Neural cell (in vitro differentiated cells): ENCODE measurements around the gene NPW. TPM values are rescaled to one million over a fixed set of nuclear protein-coding genes. Genes with fewer than 3 reads are reported as not detected.

Experiments used
- H2AFZ ChIP-seq: fragments of 200-600, 300-800 bp; sonication (generic), shearing (Covaris generic); 2 replicates; pipeline ENCODE4 v1.6.0; 2014; ENCODE audit warnings: low read depth, mild to moderate bottlenecking, antibody characterized with exemption, low read length, moderate library complexity
- H3F3A ChIP-seq: fragments of 200-600 bp; shearing (Covaris generic); 2 replicates; pipeline ENCODE4 v1.6.1; 2016; ENCODE audit warnings: mild to moderate bottlenecking, moderate library complexity, mixed read lengths, antibody characterized with exemption, low read length; ENCODE audit not compliant: insufficient read depth, poor library complexity, severe bottlenecking
- H3K27ac ChIP-seq: fragments of 200-600, 300-800 bp; sonication (generic), shearing (Covaris generic); 2 replicates; pipeline ENCODE4 v1.5.1; 2014; ENCODE audit warnings: mild to moderate bottlenecking, low read length, moderate library complexity
- H3K27me3 ChIP-seq: fragments of 300-800, 200-600 bp; sonication (generic), shearing (Covaris generic); 2 replicates; pipeline ENCODE4 v1.6.0; 2014; ENCODE audit warnings: mild to moderate bottlenecking, low read depth, low read length, moderate library complexity; ENCODE audit not compliant: insufficient read depth
- H3K36me3 ChIP-seq: fragments of 300-800, 200-600 bp; sonication (generic), shearing (Covaris generic); 2 replicates; pipeline ENCODE4 v1.5.1; 2014; ENCODE audit warnings: mild to moderate bottlenecking, antibody characterized with exemption, low read length, moderate library complexity; ENCODE audit not compliant: insufficient read depth
- H3K4me2 ChIP-seq: fragments of 300-800, 200-600 bp; sonication (generic), shearing (Covaris generic); 2 replicates; pipeline ENCODE4 v1.6.0; 2014; ENCODE audit warnings: mild to moderate bottlenecking, low read length
- H3K4me3 ChIP-seq: fragments of 300-800, 200-600 bp; sonication (generic), shearing (Covaris generic); 2 replicates; pipeline ENCODE4 v1.5.1; 2014; ENCODE audit warnings: mild to moderate bottlenecking, low read length, moderate library complexity
- H3K79me2 ChIP-seq: fragments of 200-600 bp; shearing (Covaris generic); replicated peaks from 2 replicates; pipeline ENCODE4 v1.6.0; 2014; ENCODE audit warnings: mild to moderate bottlenecking, low read length, moderate library complexity; ENCODE audit not compliant: insufficient read depth
- H3K9ac ChIP-seq: fragments of 300-800, 200-600 bp; sonication (generic), shearing (Covaris generic); 2 replicates; pipeline ENCODE4 v1.6.1; 2016; ENCODE audit warnings: mild to moderate bottlenecking, low read length, mixed read lengths
- H3K9me2 ChIP-seq: fragments of 200-600 bp; shearing (Covaris generic); 2 replicates; pipeline ENCODE4 v1.6.1; 2016; ENCODE audit warnings: mild to moderate bottlenecking, low read length, mixed read lengths; ENCODE audit not compliant: insufficient read depth
- H3K9me3 ChIP-seq: fragments of 200-600, 300-800 bp; sonication (generic), shearing (Covaris generic); 2 replicates; pipeline ENCODE4 v1.6.1; 2016; ENCODE audit warnings: mild to moderate bottlenecking, mixed run types, low read length, moderate library complexity, mixed read lengths
- H4K20me1 ChIP-seq: fragments of 200-600 bp; shearing (Covaris generic); 2 replicates; pipeline ENCODE4 v1.6.1; 2016; ENCODE audit warnings: mild to moderate bottlenecking, mixed run types; ENCODE audit not compliant: insufficient read depth
- CTCF ChIP-seq: fragments of 450-650 bp; IDR thresholded peaks from 2 replicates; pipeline ENCODE4 v1.5.1; 2014; ENCODE audit warnings: antibody characterized with exemption, mild to moderate bottlenecking, moderate library complexity; ENCODE audit not compliant: poor library complexity, severe bottlenecking
- EP300 ChIP-seq: fragments of 450-650 bp; conservative IDR thresholded peaks from 2 replicates; pipeline ENCODE4 v1.6.1; 2014; ENCODE audit warnings: antibody characterized with exemption, mild to moderate bottlenecking, moderate library complexity; ENCODE audit not compliant: poor library complexity, severe bottlenecking
- EZH2 ChIP-seq: fragments of 200-600, 300-800 bp; shearing (Covaris generic), sonication (generic); IDR thresholded peaks from 2 replicates; pipeline ENCODE4 v1.6.1; 2014; ENCODE audit warnings: antibody characterized with exemption, low read length, borderline replicate concordance, mild to moderate bottlenecking; ENCODE audit not compliant: insufficient read depth, poor library complexity, severe bottlenecking
- MXI1 ChIP-seq: fragments of 450-650 bp; conservative IDR thresholded peaks from 2 replicates; pipeline ENCODE4 v1.6.1; 2014; ENCODE audit warnings: antibody characterized with exemption, mild to moderate bottlenecking; ENCODE audit not compliant: poor library complexity, severe bottlenecking
- POLR2AphosphoS5 ChIP-seq: IDR thresholded peaks from 2 replicates; pipeline ENCODE4 v1.6.1; 2012
- RAD21 ChIP-seq: fragments of 450-650 bp; conservative IDR thresholded peaks from 2 replicates; pipeline ENCODE4 v1.6.1; 2014; ENCODE audit warnings: antibody characterized with exemption, mild to moderate bottlenecking, moderate library complexity
- REST ChIP-seq: IDR thresholded peaks from 2 replicates; pipeline ENCODE4 v1.6.1; 2012; ENCODE audit warnings: borderline replicate concordance
- SMC3 ChIP-seq: fragments of 450-650 bp; conservative IDR thresholded peaks from 2 replicates; pipeline ENCODE4 v1.6.1; 2014; ENCODE audit warnings: antibody characterized with exemption, mild to moderate bottlenecking, moderate library complexity; ENCODE audit not compliant: poor library complexity
- TAF1 ChIP-seq: IDR thresholded peaks from 2 replicates; pipeline ENCODE4 v1.6.1; 2012; ENCODE audit warnings: low read depth
- polyA plus RNA-seq: library from polyadenylated mRNA; depleted of rRNA; stranded (reverse); fragments of >200 nt; gene quantifications from 2 replicates; pipeline ENCODE4 v1.2.3, GENCODE V29; 2014

NPW gene
- polyA plus RNA-seq, 1 donor from 2014 or later: not detected

DNA sequence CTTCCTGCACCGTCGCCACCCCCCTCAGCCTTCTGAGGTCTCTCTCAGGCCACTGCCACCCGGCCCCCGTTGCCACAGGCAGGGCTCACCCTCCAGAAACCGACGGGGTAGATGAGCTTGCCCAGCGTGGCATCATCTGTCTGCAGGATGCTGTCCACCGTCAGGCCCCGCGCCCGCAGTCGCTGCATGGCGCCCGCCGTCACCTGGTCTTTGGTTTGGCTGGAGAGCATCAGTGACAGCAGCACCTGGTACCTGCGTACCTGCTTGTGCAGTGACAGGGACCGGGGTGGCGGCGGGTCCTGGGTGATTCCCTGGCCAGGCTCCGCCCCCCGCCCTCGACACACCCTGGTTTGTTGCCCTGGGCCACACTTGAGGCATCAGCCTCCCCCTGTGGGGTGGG lies 25.0 kb downstream of the NPW start:
- no peak overlapping the region for H3K4me3 ChIP-seq
- H3K4me2 ChIP-seq: no peak overlapping the region
- no peaks in the 10 kb centered on the region for H3K9me2 ChIP-seq
- no peak overlapping the region for H2AFZ ChIP-seq
- H3K36me3 ChIP-seq: no peaks in the 10 kb centered on the region
- H3K9ac ChIP-seq: no peak overlapping the region
- H3K27ac ChIP-seq: no peak overlapping the region
- H3K79me2 ChIP-seq: peaks cover 10% of the 10 kb centered on the region
- TF ChIP-seq REST (no peak), POLR2AphosphoS5 (no peak), RAD21 (no peak), EP300 (no peak), CTCF (no peak), EZH2 (no peak), MXI1 (no peak), TAF1 (no peak), SMC3 (no peak)
- H3K9me3 ChIP-seq: no peaks in the 10 kb centered on the region
- no peaks in the 10 kb centered on the region for H4K20me1 ChIP-seq
- no peaks in the 10 kb centered on the region for H3K27me3 ChIP-seq
- H3F3A ChIP-seq: no peaks in the 10 kb centered on the region

DNA sequence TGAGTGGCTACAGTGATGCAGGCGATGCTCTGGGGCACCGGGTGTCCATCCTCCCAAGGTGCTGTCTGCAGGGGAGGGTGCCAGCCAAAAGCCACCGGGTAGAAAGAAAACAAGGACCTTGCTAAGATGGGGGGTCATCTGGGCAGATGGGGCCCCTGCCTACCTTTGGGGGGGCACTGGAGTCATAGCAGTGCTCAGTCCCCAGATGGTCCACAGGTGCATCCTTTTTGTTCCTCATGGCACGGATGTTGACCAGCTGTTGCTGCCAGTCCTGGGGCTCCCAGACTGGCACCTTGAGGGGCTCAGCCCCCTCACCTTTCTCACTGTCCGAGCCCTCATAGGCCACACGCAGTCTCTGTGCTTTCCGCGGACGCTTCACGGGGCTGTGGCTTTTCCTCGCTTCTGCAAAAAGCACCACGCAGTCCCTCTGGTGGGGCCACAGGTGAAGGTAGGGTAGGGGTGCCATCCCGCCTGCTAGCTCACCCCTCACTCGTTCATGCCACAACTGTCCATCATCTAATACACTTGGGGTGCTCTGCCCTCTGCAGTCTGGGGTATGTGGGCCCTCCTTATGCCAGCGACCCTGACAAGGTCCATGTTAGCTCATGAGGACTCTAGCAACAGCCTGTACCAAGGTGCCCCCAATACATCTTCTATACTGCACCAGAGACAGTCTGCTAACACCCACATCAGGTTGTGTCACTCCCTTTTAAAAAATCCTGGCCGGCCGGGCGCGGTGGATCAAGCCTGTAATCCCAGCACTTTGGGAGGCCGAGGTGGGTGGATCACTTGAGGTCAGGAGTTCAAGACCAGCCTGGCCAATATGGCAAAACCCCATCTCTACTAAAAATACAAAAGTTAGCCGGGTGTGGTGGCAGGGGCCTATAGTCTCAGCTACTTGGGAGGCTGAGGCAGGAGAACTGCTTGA lies 26.6 kb downstream of the NPW start:
- Histone ChIP-seq H3F3A (no peaks in the 10 kb centered on the region), H3K9me2 (no peaks in the 10 kb centered on the region), H3K4me2 (no peak overlapping the region), H4K20me1 (no peaks in the 10 kb centered on the region), H3K27me3 (no peaks in the 10 kb centered on the region), H2AFZ (no peak overlapping the region), H3K79me2 (peaks cover 10% of the 10 kb centered on the region), H3K4me3 (peak overlapping the region; percentile 95), H3K9me3 (no peaks in the 10 kb centered on the region), H3K27ac (no peak overlapping the region), H3K36me3 (no peaks in the 10 kb centered on the region), H3K9ac (no peak overlapping the region)
- TF ChIP-seq EZH2: no peak
- TF ChIP-seq POLR2AphosphoS5: no peak
- TF ChIP-seq MXI1: no peak
- TF ChIP-seq EP300: no peak
- no peak for TF ChIP-seq CTCF
- no peak for TF ChIP-seq REST
- TF ChIP-seq RAD21: no peak
- no peak for TF ChIP-seq TAF1
- TF ChIP-seq SMC3: no peak
